AML-193 (cell line): Measurements from ENCODE around the gene EEF1AKMT2.
A peak's percentile ranks its signal among the peaks of the same experiment; 100 is the strongest.

Experiments
- DNase-seq, 2 experiments: peaks; one replicate each; lab custom pipeline; 2025; lab: John Stamatoyannopoulos, UW

The EEF1AKMT2 gene

DNA sequence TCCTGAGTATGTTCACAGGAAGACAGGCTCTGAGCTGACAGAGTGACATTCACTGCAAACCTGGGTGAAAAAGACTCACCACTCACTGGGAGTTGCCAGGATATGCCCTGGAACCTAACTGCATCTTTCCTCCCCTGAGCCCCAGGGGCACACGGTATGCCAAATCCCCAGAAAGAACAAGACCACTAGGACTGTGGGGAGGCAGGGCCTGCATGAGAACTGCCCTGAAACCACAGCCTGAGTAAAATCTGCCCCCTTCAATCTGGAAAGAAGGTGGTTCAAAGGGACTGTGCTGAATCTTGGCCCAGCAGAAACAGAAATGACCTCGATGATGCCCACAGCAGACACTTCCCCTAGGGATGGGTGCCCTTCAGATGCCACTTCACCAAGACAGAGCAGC is 54.0 kb downstream of the EEF1AKMT2 start:
- DNase-seq, result no peak

GRCh38 chr10:124737221-124737620 is 54.5 kb downstream of the EEF1AKMT2 start:
- no peak for DNase-seq

DNA sequence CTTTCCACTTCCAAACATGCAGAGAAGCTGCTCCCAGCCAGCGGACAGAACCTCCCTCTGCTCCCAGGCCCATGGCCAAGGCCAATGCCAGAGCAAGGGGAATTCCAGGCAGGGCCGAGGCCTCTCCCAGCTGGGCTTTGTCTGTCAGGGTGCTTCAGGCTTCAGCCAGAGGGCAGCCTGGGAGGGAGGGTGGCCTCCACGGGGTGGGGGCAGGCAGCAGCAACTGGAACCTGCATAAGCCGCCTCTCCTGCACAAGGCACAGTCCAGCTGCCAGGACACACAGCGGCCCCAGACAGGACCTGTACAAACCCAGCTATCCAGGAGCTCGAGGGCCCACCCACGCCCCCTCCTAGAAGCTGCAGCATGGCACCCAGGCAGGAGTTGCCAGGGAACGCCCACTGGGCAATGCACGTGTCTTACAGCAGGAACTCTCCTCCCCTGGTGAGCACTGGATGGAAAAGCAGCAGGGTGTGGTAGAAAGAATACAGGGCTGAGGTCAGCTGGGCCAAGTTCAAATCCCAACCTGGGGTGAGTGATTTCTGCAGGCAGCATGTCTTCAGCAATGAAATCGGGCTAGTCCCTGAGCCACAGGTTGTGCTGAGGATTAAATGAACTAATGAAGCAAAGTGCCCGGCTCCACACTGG is 55.1 kb downstream of the EEF1AKMT2 start:
- DNase-seq, result no peak

- DNase-seq, result no peak
Observed at GRCh38 chr10:124735491-124736286, 56.0 kb downstream of the EEF1AKMT2 start.

GRCh38 chr10:124734311-124735166 is 57.1 kb downstream of the EEF1AKMT2 start:
- no peak for DNase-seq

DNA sequence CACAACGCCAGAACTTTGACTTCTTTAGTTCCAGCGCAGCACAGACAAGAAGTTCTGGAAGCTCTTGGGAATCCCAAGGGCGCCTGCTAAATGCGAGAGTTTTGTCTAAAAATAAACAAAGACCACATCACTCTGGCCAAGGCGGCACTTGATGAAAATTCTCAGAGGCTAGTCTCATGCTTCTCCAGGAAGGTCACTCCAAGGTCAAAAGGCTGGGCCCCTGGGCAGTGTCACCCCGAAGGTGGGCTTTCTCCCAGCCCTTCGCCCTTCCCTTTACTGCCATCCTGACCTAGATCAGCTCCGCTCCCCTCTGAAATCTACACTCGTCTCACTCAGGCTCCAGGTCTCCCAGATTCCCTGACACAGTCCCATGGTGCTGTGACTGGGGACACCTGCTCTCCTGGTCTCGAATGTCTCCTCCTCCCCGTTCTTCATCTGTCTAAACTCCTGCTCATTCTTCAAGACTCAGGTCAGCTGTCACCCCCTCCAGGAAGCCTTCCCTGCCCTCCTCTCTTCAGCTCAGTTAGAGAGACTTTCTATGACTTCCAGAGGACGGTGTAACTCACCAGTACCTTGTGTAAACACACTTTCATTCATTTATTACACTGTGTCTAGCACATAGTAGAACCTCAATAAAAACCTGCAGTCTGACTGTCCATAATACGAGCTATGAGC is 58.0 kb downstream of the EEF1AKMT2 start:
- DNase-seq, result no peak

- DNase-seq, result no peak
Observed at GRCh38 chr10:124732931-124733570, 58.6 kb downstream of the EEF1AKMT2 start.

DNA sequence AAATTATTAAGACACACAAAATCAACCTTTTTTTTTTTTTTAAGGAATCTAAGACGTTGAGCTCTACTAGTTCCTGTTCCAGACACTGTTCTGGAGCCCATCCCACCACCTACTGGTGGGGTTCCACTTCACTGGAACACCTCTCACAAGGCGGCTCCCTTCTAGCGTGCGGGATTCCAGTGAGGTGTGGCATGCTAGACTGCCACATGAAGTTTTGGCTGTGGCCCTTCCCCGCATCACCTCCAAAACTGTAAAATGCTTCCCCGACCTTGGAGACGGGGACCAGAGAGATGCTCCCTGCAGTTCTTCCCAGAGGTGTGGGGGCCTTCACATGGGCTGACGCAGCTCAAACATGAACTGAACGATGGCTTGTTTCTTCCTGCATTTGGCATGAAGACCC is 60.1 kb downstream of the EEF1AKMT2 start:
- no peak for DNase-seq

GRCh38 chr10:124730790-124731189 is 60.9 kb downstream of the EEF1AKMT2 start:
- no peak for DNase-seq

GRCh38 chr10:124728830-124729661 is 62.6 kb downstream of the EEF1AKMT2 start:
- DNase-seq, result peak; percentile 43 to 48

DNA sequence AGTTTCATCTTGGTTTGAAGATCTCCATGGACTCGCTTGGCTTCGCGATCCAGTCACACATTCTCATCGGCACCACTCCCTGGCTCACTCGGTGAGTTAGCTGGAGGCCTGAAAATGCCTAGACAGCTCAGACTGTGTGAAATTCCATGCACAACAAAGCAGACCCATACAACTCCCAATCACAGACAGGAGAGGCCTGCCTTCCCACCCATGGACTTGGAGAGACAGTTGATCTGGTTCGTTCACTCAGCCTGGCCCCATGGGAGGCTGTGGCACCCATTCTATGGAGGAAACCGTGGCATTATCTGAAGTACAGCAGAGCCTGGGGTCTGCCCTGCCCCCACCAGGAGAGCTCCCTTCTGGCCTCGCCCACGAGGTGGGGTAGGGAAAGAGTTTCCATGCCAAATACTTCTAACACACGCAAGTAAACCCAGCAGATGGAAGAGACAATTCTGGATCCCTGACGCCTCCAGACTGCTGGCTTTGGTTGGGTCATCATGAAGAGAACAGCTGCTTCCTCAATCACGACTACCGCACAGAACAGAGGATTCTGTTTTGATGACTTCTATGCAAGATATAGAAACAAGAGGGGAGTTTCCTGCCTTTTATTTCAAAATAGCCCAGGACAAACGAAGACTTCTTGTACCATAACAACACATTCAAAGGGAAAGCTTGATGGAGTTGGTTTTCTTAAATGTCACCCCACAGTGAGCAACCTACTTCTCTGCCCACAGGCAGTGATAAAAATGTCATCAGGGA is 63.4 kb downstream of the EEF1AKMT2 start:
- no peak for DNase-seq

DNA sequence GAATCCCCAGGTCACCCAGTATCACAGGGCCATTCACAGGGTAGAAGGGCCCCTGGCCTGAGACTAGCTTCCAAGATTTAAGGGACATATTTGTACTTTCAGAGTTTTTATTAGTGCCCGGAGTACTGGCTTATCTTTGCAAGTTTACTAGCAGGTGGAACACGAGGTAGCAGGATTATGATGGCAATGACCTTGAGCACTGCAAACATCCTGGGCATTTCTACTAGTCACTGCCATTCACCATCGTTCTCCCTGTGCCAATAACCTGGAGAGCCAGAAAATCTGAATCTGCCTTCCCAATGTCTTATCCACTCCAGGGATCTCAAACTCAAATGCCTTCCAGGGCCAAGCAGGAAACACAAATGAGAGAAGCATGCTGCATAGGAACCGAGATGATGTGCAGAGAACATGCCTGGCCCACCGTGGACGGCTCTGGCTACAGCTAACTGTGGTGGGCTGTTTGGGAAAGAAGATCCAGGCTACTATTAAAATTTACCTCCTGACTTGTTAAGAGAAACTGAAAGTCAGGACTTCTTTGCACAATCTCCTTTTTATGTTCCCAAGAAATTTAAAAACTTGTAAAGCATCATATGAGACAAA is 64.2 kb downstream of the EEF1AKMT2 start:
- DNase-seq, result no peak

GRCh38 chr10:124725791-124726190 is 65.9 kb downstream of the EEF1AKMT2 start:
- DNase-seq, result no peak

DNA sequence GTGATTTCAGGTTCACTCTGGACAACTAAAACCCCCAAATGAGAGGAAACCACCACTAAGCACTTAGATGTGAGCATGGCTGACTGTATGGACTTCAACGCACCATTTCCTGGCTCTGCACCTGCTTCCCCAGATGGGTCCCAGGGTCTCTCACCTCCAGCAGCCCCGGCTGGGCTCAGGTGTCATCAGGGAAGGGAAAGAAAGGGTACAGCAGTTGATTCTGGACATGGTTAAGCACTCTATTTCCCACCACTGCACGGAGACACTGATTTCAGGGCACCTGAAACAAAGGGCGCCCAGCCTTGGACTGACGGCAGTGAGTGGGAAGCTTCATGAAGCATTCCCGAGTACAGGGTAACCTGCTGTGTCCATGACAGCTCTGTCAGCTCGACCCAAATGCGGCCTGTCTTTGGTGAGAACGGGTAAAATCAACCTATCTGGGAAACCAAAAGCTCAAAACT is 66.5 kb downstream of the EEF1AKMT2 start:
- DNase-seq, result no peak

DNA sequence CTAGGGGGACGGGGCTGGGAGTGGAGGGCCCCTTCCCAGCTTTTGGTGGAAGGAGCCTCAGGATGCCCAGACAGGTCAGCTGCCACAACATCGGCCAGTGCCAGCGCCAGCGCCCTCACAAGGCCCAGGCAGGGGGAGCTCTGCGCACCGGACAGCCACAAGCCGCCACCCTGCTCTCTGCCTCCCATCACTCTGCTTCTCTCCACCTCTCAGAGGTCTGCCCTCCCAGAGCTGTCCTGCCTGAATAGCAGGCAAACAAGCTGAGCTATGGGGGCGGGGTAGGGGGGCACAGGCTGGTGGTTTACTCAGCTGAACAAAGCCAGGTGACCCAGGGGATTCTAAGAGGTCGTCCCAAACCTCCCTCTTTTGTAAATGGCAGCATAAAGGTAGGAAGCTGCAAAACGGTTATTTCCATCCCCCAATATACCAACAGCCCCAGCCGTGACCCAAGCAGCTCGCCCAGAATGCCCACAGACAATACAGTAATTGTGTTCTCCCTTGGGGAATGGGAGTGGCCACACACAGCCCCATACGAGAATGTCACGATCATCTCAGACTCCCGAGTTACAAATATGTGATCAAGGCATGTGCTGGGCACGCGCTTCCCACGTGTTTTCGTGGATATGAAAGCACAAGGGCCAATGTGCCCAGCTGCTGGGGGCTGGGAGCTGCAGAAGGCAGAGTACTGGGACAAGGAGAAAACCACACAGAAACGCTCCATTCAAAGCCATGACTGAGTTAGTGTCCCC is 67.2 kb downstream of the EEF1AKMT2 start:
- DNase-seq, result no peak

GRCh38 chr10:124723826-124724225 is 67.9 kb downstream of the EEF1AKMT2 start:
- DNase-seq, result no peak

DNA sequence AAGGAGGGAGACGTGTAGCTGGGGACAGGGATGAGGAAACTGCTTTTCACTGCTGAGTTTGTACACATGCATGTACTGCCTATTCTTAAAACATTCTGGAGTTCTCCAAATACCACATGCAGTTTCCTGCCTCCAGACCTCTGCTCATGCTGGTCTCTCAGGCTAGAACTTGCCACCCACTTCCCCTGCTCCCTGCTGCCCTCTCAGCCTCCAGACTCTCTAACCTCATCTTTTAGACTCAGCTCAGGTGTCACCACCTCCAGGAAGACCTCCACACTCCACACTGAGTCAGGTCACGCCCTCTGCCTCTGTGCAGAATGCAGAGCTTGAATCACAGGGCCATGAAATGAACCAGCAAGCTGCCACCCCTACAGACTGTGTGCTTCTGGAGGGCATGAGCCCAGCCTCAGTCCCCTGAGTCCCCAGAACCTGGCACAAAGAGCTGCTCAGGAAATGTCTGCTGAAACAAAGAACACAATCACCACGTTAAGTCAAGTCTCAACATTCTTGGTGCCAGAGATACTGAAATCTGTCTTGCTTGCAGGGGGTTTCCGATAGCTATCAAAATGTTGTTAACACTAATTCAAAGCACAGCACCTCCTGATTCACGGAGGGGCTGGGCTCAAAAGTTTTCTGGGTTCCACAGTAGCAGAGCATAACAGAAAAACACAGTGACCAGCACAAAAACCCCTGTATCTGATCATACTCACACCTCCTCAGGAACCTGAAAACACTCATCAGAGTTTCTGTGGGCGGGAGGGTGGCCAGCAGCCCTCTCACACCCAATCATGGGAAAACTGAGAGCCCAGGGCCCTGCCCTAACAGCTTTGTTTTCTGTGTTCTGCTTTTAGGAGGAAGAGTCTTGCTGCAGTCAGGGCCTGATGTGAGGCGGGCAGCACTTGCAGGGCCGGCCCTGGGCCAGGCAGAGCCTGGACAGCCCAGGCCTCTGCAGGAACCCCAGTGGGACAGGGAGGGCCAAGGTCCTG is 68.6 kb downstream of the EEF1AKMT2 start:
- DNase-seq, result peak; percentile 23 to 39
